NCI-H1105 treated with DMSO at 0.1 percent for 48 hours (cell line): ENCODE results near the gene ZNF223.

Source experiments
- DNase-seq: peaks from one replicate; lab custom pipeline; 2025; lab: John Stamatoyannopoulos, UW

Gene ZNF223

DNA sequence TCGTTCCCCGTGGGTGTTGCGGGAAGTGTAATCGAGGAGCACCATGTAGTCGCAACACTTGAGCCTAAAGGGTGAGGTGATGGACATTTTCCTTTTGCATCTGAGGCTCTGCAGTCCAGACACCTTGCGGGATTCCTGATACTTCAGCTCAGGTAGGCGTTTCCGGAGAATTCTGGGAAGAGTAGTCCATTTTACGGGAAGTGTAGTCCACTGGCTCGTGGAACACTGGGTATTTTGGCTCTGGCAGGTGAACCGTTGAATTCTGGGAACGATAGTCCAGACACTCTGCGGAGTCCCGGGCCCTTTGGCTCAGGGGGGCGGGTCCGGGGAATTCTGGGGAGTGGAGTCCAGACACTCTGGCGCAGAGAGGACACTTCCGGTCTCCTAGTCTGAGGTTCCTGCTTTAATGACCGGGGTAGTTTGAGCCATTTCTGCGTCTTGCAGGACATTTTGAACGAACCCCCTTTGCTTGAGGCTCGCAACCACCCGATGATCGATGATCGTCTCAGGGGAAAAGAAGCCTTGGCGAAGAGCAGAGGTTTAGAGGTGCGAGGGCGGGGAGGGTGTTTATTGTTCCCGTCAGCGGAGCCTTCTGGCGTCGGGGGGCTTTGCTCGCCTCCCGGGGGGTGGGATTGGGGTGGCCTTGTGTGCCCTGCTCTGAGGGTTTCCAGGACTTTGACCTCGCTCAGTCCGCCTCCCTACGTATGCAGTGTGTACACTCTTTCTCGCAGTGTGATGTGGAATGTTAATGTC is at the start of gene ZNF223:
TSS of gene ZNF223 (plus strand) at position 387 of the 753 bp plus-strand sequence. CDS start 3,141 bp downstream, outside the sequence.
- DNase-seq = peak; percentile 98

DNA sequence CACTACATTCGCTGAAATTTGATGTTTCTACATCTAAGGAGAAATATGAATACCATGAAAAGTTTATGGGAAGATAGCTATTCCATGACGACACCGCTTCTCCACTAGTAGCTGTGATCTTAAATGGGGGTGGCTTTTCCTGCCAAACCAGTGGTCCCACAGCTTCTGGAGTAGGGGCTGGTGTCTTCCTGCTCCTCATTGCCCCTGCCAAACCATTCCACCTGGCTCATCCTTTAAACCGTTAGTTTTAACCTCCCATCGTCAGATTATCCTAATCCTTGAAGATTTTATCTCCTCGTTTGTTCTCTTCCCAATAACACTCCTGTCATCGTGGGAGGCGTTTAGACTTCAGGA is 49.6 kb upstream of the ZNF223 start:
- no peak for DNase-seq

DNA sequence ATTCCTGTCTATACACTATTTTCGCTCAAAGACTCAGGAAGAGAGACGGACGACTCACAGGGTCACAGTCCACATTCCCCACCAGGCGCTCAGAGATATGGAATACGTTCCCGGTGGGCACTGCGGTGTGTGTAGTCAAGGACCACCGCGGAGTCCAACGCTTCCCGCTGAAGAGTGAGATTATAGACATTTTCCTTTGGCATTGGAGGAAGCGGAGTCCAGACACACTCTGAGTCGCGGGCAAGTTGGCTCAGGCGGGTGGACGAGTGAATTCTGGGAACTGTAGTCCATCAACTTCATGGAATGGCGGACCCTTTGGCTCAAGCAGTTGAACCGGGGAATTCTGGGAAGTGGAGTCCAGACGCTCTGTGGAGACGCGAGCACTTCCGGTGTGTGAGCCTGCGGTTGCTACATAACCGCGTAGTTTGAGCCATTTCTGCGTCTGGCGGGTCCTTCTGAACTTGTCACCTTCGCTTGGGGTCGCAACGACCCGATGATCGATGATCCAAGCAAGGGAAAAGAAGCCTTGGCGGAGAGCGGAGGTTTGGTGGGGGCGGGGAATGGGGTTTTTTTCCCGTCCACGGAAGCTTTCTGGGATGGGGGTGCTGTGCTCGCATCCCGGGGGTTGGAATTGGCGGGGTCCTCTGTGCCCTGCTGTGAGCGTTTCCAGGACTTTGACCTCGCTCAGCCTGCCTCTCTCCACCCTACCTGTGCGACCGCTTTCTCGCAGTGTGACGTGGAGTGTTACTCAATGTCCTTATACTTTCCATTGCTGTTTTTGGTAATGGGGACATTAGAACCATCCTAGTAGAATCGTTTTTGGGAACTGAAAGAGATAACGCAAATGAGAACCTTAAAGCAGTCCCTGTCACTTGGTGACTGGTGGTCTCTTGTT is 49.0 kb upstream of the ZNF223 start, which contains the start of gene ZNF230:
TSS of gene ZNF230 (plus strand) at position 392 of the 895 bp plus-strand sequence. CDS start 4,122 bp downstream, outside the sequence.
- DNase-seq = peak; percentile 95

DNA sequence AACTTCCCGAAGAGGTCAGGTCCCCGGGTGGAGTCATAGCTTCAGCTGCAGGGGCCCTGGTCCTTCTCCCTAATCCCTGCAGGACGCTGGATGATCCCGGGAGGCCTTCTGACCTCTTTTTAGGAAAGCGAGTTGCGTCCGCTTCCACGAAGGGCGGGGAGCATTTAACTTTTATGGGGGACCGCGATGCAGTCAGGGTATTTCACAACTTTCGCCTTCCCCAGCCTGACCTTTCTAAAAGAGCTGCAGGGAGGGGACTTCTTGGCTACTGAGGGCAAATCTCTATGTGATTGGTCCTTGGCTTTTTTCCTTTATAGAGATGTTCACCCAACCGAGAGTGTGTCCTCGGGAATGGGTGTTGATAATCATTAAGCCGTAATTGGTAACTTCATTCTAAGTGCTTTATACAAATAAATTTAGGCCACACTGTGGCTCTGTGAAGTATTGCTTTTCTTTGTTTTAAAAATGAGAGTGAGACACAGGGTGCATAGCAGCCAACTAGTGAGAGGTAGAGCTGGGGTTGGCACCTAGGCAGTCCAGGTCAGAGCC is 48.3 kb upstream of the ZNF223 start:
- DNase-seq = peak; percentile 9

DNA sequence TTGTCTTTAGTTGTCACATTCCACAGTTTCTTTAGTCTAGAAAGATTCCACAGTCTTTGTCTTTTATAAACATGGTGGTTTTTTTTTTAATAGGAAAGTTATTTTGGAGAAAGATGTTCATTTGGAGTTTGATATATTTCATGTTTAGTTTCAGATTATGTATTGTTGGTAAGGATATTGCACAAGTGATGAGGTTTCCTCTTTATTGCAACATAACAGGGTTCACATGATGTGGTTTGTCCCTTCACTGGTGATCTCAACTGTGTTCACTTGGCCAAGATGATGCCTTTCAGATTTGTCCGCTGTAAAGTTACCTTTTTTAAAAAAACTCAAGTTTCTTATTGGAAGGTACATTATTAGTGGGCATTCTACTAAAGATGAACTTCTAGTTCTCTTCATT is 45.9 kb upstream of the ZNF223 start:
- DNase-seq = no peak

GRCh38 chr19:44007473-44007872 is 44.4 kb upstream of the ZNF223 start:
- no peak for DNase-seq

DNA sequence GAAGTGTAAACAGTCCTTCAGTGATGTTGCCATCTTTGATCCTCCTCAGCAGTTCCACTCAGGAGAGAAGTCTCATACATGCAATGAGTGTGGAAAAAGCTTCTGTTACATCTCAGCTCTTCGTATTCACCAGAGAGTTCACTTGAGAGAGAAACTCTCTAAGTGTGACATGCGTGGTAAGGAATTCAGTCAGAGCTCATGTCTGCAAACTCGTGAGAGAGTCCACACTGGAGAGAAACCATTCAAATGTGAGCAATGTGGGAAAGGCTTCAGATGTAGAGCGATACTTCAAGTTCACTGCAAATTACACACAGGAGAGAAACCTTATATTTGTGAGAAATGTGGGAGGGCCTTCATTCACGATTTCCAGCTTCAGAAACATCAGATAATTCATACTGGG is 41.4 kb upstream of the ZNF223 start:
- no peak for DNase-seq

DNA sequence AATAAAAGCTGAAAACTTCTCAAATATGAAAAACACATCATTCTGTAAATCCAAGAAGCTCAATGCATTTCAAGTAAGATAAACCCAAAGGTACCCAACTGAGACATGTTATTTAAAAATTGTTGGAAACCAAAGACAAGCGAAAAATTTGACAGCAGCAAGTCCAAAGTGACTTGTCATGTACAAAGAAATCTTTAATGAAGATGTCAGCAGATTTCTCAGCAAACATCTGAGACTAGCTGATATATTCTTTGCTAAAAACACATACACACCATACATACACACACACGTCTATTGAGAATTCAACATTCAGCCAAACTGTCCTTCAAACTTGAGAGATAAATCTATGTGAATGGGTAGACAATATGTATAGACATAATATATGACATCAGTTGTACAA is 32.3 kb upstream of the ZNF223 start:
- no peak for DNase-seq

DNA sequence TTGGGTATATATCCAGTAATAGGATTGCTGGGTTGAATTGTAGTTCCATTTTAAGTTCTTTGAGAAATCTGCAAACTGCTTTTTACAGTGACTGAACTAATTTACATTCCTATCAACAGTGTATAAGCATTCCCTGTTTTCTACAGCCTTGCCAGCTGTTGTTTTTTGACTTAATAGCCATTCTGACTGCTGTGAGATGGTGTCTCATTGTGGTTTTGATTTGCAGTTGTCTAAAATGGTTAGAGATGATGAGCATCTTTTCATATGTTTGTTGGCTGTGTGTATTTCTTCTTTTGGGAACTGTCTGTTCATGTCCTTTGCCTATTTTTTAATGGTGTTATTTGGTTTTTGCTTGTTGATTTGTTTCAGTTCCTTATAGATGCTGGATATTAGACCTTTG is 30.6 kb upstream of the ZNF223 start:
- no peak for DNase-seq

- no peak for DNase-seq
These were observed 27.0 kb upstream of the ZNF223 start for GRCh38 chr19:44024900-44025216.

DNA sequence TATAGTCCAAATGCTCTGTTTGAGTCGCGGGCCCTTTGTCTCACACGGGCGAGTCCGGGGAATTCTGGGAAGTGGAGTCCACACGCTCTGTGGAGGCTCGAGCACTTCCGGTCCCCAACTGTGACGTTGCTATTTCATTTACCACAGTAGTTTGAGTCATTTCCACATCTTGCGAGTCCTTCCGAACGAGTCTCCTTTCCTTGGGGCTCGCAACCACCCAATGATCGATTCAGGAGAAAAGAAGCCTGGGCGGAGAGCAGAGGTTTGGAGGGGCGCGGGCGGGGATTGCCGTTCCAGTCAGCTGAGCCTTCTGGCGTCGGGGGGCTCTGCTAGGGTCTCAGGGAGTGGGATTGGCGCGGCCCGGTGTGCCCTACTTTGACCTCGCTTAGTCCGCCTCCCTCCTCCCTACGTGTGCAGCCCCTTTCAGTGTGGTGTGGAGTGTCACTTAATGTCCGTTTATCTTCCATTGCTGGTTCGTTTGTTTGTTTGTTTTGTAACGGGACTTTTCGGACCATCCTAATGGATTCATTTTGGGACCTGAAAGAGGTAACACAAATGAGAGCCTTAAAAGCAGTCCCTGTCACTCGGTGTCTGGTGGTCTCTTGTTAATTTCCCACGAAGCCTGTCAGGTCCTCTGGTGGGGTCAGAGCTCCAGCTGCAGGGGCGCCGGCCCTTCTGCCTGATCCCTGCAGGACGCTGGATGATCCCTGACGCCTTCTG is 26.5 kb upstream of the ZNF223 start, which contains the start of gene ZNF222:
TSS of gene ZNF222 (plus strand) at position 163 of the 720 bp plus-strand sequence. CDS start at position 221, 58 bp downstream.
- peak; percentile 77 for DNase-seq

- DNase-seq = no peak
These were observed 25.2 kb upstream of the ZNF223 start for GRCh38 chr19:44026622-44027021.

DNA sequence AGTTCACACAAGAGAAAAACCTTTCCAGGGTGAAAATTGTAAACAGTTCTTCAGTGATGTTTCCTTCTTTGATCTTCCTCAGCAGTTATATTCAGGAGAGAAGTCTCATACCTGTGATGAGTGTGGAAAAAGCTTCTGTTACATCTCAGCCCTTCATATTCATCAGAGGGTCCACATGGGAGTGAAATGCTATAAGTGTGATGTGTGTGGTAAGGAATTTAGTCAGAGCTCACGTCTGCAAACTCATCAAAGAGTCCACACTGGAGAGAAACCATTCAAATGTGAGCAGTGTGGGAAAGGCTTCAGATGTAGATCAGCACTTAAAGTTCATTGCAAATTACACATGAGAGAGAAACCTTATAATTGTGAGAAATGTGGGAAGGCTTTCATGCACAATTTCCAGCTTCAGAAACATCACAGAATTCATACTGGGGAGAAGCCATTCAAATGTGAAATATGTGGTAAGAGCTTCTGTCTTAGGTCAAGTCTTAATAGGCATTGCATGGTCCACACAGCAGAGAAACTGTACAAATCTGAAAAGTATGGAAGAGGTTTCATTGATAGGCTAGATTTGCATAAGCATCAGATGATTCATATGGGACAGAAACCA is 19.7 kb upstream of the ZNF223 start:
- no peak for DNase-seq

DNA sequence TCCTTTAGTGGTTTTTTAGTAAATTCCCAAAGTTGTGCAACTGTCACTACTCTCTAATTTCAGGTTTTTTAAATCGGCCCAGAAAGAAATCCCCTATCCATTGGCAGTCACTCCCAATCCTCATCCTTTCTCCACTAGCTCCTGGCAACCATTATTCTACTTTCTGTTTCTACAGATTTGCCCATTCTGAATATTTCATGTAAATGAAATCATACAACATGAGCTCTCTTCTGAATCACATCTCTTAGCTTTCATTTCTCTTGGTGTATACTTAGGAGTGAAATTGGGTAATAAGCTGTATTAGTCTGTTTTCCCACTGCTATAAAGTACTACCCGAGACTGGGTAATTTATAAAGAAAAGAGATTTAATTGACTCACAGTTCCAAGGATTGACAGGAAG is 9.7 kb upstream of the ZNF223 start:
- DNase-seq = no peak

DNA sequence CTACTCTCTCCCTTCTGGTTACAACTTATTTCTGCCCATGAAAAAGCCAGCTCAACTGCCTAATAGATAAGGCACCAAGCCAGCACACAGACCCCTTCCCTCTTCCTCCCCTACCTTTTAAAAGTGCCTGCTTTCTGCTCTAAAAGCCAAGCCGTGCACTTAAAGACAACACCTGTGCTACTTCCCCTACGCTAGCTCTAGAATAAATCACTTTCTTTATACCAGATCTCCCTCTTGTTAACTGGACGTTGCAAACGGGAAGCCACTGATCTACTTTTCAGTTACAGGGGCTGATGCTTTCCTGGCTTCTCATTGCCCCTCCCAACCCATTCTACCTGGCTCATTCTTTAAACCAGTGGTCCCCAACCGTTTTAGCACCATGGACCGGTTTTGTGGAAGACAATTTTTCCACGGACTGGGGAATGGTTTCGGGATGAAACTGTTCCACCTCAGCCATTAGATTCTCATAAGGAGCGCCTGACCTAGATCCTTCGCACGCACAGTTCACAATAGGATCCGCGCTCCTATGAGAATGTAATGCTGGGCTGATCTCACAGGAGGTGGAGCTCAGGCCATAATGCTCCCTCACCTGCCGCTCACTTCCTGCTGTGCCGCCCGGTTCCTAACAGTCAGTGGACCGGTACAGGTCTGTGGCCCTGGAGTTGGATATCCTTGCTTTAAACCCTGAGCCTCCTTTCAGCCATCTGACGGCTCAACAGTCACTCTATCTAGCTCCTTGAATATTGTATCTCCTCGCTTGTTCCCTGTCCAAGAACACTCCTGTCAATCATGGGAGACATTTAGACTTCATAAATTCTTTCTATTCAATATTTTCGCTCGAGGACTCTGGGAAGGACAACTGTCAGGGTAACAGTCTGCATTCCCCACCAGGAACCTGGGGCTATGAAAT is 841 bp upstream of the ZNF223 start:
- peak; percentile 78 for DNase-seq

GRCh38 chr19:44055870-44056269 is 4.0 kb downstream of the ZNF223 start:
- DNase-seq = no peak

GRCh38 chr19:44059229-44059628 is 7.4 kb downstream of the ZNF223 start:
- DNase-seq = no peak

GRCh38 chr19:44061038-44061437 is 9.2 kb downstream of the ZNF223 start:
- no peak for DNase-seq

- DNase-seq = no peak
These were observed 14.5 kb downstream of the ZNF223 start for GRCh38 chr19:44066305-44066704.

GRCh38 chr19:44069415-44069814 is 17.6 kb downstream of the ZNF223 start:
- no peak for DNase-seq
